ENCODE results near the gene DEFB128. TPM values are rescaled to one million over a fixed set of nuclear protein-coding genes. Genes with fewer than 3 reads are reported as not detected.
"Not testable (repeated sequence)": the region's sequence is repeated elsewhere in the genome, so short reads cannot be mapped to it uniquely, and the experiment has no call there.

DEFB128 gene
- not detected in 2 replicates for total RNA-seq (2014; rRNA removed; shearing (Covaris generic))

GRCh38 chr20:189611-190010 is at the start of gene DEFB128:
TSS of gene DEFB128 (minus strand) at chr20:189711. CDS start at chr20:189623, 88 bp downstream.
- no peak for DNase-seq (ENCODE audit: low read depth)

- no peak for DNase-seq (ENCODE audit: low read depth)
These were observed 48.4 kb upstream of the DEFB128 start for GRCh38 chr20:237929-238328.

GRCh38 chr20:237489-237888 is 48.0 kb upstream of the DEFB128 start:
- DNase-seq (ENCODE audit: low read depth): no peak

GRCh38 chr20:235891-236290 is 46.4 kb upstream of the DEFB128 start:
- peak; percentile 31 for DNase-seq (ENCODE audit: low read depth)

GRCh38 chr20:227439-228105 is 38.1 kb upstream of the DEFB128 start:
- DNase-seq (ENCODE audit: low read depth): no peak

GRCh38 chr20:226958-227357 is 37.4 kb upstream of the DEFB128 start, which contains the start of gene DEFB129:
TSS of gene DEFB129 (plus strand) at chr20:227258. CDS start at chr20:227289, 31 bp downstream.
- DNase-seq (ENCODE audit: low read depth): no peak

GRCh38 chr20:225879-226278 is 36.4 kb upstream of the DEFB128 start:
- DNase-seq (ENCODE audit: low read depth): not testable (repeated sequence)

GRCh38 chr20:221258-221830 is 31.8 kb upstream of the DEFB128 start:
- DNase-seq (ENCODE audit: low read depth): no peak

GRCh38 chr20:219290-220115 is 30.0 kb upstream of the DEFB128 start:
- peak; percentile 43 for DNase-seq (ENCODE audit: low read depth)

GRCh38 chr20:217266-217665 is 27.8 kb upstream of the DEFB128 start:
- no peak for DNase-seq (ENCODE audit: low read depth)

- no peak for DNase-seq (ENCODE audit: low read depth)
These were observed 26.3 kb upstream of the DEFB128 start for GRCh38 chr20:215796-216195.

- DNase-seq (ENCODE audit: low read depth): no peak
These were observed 24.9 kb upstream of the DEFB128 start for GRCh38 chr20:214383-214782.

- no peak for DNase-seq (ENCODE audit: low read depth)
These were observed 21.4 kb upstream of the DEFB128 start for GRCh38 chr20:210809-211502.

GRCh38 chr20:208942-209566 is 19.5 kb upstream of the DEFB128 start:
- DNase-seq (ENCODE audit: low read depth): peak; percentile 71

GRCh38 chr20:203630-204029 is 14.1 kb upstream of the DEFB128 start:
- DNase-seq (ENCODE audit: low read depth): not testable (repeated sequence)

- DNase-seq (ENCODE audit: low read depth): peak; percentile 83
These were observed 10.5 kb upstream of the DEFB128 start for GRCh38 chr20:199996-200395.

- no peak for DNase-seq (ENCODE audit: low read depth)
These were observed 8.7 kb upstream of the DEFB128 start for GRCh38 chr20:198225-198624.

GRCh38 chr20:187733-188132 is 1.8 kb downstream of the DEFB128 start:
- no peak for DNase-seq (ENCODE audit: low read depth)

- no peak for DNase-seq (ENCODE audit: low read depth)
These were observed 5.2 kb downstream of the DEFB128 start for GRCh38 chr20:184288-184687.

GRCh38 chr20:168876-169275 is 20.6 kb downstream of the DEFB128 start:
- no peak for DNase-seq (ENCODE audit: low read depth)

- no peak for DNase-seq (ENCODE audit: low read depth)
These were observed 24.9 kb downstream of the DEFB128 start for GRCh38 chr20:164618-165017.

GRCh38 chr20:157154-157553 is 32.4 kb downstream of the DEFB128 start, which contains the start of gene DEFB127:
TSS of gene DEFB127 (plus strand) at chr20:157454. CDS start at chr20:157545, 91 bp downstream.
- DNase-seq (ENCODE audit: low read depth): no peak

All from RPMI7951 (cell line).